GM12892 (cell line): ENCODE data around the gene VAV2.

Source experiments
- POLR2A ChIP-seq: IDR thresholded peaks from 2 replicates; pipeline ENCODE4 v1.6.1; 2011; ENCODE audit warnings: low read depth, low read length, control low read depth
- POLR2AphosphoS5 ChIP-seq: IDR thresholded peaks from 2 replicates; pipeline ENCODE4 v1.6.1; 2011; ENCODE audit warnings: low read depth, low read length, control low read depth
- TAF1 ChIP-seq: IDR thresholded peaks from 2 replicates; pipeline ENCODE4 v1.6.1; 2011; ENCODE audit warnings: low read depth, mild to moderate bottlenecking, control low read depth, low read length, borderline replicate concordance

GRCh38 chr9:133878402-133878801 lies 113.7 kb downstream of the VAV2 start:
- TF ChIP-seq TAF1 (no peak), POLR2A (no peak), POLR2AphosphoS5 (no peak)
